K562 (cell line): ENCODE results near the gene CRABP2. TPM values are rescaled to one million over a fixed set of nuclear protein-coding genes. Genes with fewer than 3 reads are reported as not detected.

Source experiments
- CTCF ChIP-seq, 3 experiments: IDR thresholded peaks in 2 of 3; conservative IDR thresholded peaks in 1 of 3; 2 replicates each; pipeline ENCODE4 v1.5.1; 2011 to 2012; ENCODE audit warnings: low read length in 3 of 3, mild to moderate bottlenecking in 3 of 3, control low read depth in 2 of 3, improper control_type of control experiment in 1 of 3, inconsistent platforms in 1 of 3, low read depth in 1 of 3, mixed read lengths in 1 of 3, moderate library complexity in 1 of 3; ENCODE audit not compliant: insufficient read depth in 2 of 3
- EP400 ChIP-seq: fragments of 450-650 bp; IDR thresholded peaks from 2 replicates; pipeline ENCODE4 v1.6.1; 2017; ENCODE audit warnings: antibody characterized with exemption, mild to moderate bottlenecking, moderate library complexity
- GABPB2 ChIP-seq: fragments of 250-450 bp; sonication (Bioruptor Pico); conservative IDR thresholded peaks from 2 replicates; pipeline ENCODE4 v1.5.1; 2021; ENCODE audit warnings: mild to moderate bottlenecking
- HCFC1 ChIP-seq: IDR thresholded peaks from 2 replicates; pipeline ENCODE4 v1.6.1; 2012; ENCODE audit warnings: low read depth, low read length, improper control_type of control experiment
- HDAC6 ChIP-seq: IDR thresholded peaks from 2 replicates; pipeline ENCODE4 v1.6.1; 2012; ENCODE audit warnings: low read depth, mild to moderate bottlenecking, control low read depth, inconsistent platforms, low read length, moderate library complexity
- IRF9 ChIP-seq: fragments of 450-650 bp; IDR thresholded peaks from 2 replicates; pipeline ENCODE4 v1.6.1; 2016; ENCODE audit warnings: missing biosample characterization, missing genetic modification characterization
- KAT2B ChIP-seq: IDR thresholded peaks from one replicate; pipeline ENCODE4 v1.6.1; 2012; ENCODE audit warnings: low read depth, mild to moderate bottlenecking, control low read depth, inconsistent platforms, low read length, moderate library complexity
- MYNN ChIP-seq, 2 experiments: sonication (generic); formaldehyde crosslinking in 1 of 2; IDR thresholded peaks; 2 replicates each; pipeline versions ENCODE4 v1.5.0 to v1.6.1; 2016 to 2020; ENCODE audit warnings: antibody characterized with exemption in 1 of 2, missing genetic modification reagents in 1 of 2
- NBN ChIP-seq: fragments of 450-650 bp; IDR thresholded peaks from 2 replicates; pipeline ENCODE4 v1.6.1; 2016; ENCODE audit warnings: low read depth, mild to moderate bottlenecking
- NFE2L1 ChIP-seq: fragments of 450-650 bp; IDR thresholded peaks from 2 replicates; pipeline ENCODE4 v1.6.1; 2016; ENCODE audit warnings: missing genetic modification characterization, low read depth, mild to moderate bottlenecking, missing compliant biosample characterization, moderate library complexity, borderline replicate concordance
- NFIC ChIP-seq: fragments of 450-650 bp; IDR thresholded peaks from 2 replicates; pipeline ENCODE4 v1.6.1; 2017; ENCODE audit warnings: mild to moderate bottlenecking, inconsistent platforms
- NR3C1 ChIP-seq: sonication (generic); formaldehyde crosslinking; IDR thresholded peaks from 2 replicates; pipeline ENCODE4 v1.8.1; 2022; ENCODE audit warnings: missing genetic modification reagents
- SRSF3 ChIP-seq: fragments of 200-400 bp; formaldehyde crosslinking; IDR thresholded peaks from 2 replicates; pipeline ENCODE4 v1.6.1; 2016; ENCODE audit warnings: mild to moderate bottlenecking, low read length, moderate library complexity; ENCODE audit not compliant: insufficient read depth
- UBTF ChIP-seq, 2 experiments: IDR thresholded peaks; 2 replicates each; pipeline ENCODE4 v1.6.1; 2012; ENCODE audit warnings: improper control_type of control experiment in 2 of 2, low read depth in 2 of 2, low read length in 2 of 2, borderline replicate concordance in 1 of 2
- ZFP91 ChIP-seq: sonication (generic); formaldehyde crosslinking; IDR thresholded peaks from 2 replicates; pipeline ENCODE4 v1.8.0; 2022; ENCODE audit warnings: mild to moderate bottlenecking, missing genetic modification reagents
- ZNF253 ChIP-seq: fragments of 250-450 bp; sonication (Bioruptor Pico); conservative IDR thresholded peaks from 2 replicates; pipeline ENCODE4 v1.6.1; 2021; ENCODE audit warnings: mild to moderate bottlenecking
- ZNF277 ChIP-seq: fragments of 250-450 bp; sonication (Bioruptor Pico); IDR thresholded peaks from 2 replicates; pipeline ENCODE4 v1.8.0; 2022; ENCODE audit warnings: inconsistent platforms, mild to moderate bottlenecking, moderate library complexity, borderline replicate concordance
- ZNF551 ChIP-seq: fragments of 250-450 bp; sonication (Bioruptor Pico); IDR thresholded peaks from 2 replicates; pipeline ENCODE4 v1.5.0; 2021; ENCODE audit warnings: mild to moderate bottlenecking, moderate library complexity
- ZNF785 ChIP-seq: fragments of 250-450 bp; sonication (Bioruptor Pico); IDR thresholded peaks from 2 replicates; pipeline ENCODE4 v1.4.0; 2020; ENCODE audit warnings: mild to moderate bottlenecking
- polyA plus RNA-seq, 8 experiments: library from polyadenylated mRNA; depleted of rRNA in 4 of 8; stranded (reverse) in 5 of 8; unstranded in 3 of 8; fragments of >200 nt; fragmentation: Nextera tagmentation in 2 of 8; fragmentation: Illumina TruSeq in 1 of 8; extraction: Ambion mirVana in 2 of 8; extraction: Trizol in 1 of 8; gene quantifications; 2 replicates each; pipeline versions ENCODE4 v1.2.1 to v1.2.3, GENCODE V29; 2011 to 2014; ENCODE audit warnings: inconsistent platforms in 1 of 8, missing spikeins in 1 of 8
- total RNA-seq, 7 experiments: library from RNA; depleted of rRNA in 6 of 7; stranded (reverse); fragments of >200 nt in 6 of 7; fragmentation: Illumina TruSeq in 2 of 7; extraction: Trizol in 2 of 7; gene quantifications; 2 replicates each; pipeline versions ENCODE4 v1.2.1 to v1.2.3, GENCODE V29; 2011 to 2021; ENCODE audit warnings: low replicate concordance in 1 of 7

Gene CRABP2
- total and polyA plus RNA-seq, 9 of the 15 experiments (the other 6 are each of a cell fraction or from before 2014, with no cell fraction given): 0.30 to 2.5 (median 0.82) TPM

GRCh38 chr1:156728599-156729462, 23.4 kb upstream of the CRABP2 start, which contains the start of gene ISG20L2 (continued):
- 0 out of 6 replicates have a peak, but pooled peaks of 1 of the 3 experiments have one; percentile 9 for TF ChIP-seq CTCF (IDR thresholded peaks at IDR 0.05 in 2 of 3, conservative IDR thresholded peaks at IDR 0.05 in 1 of 3; ENCODE audit: insufficient read depth in 2 of 3, low read depth in 1 of 3, low read length in 3 of 3)
- no peak for TF ChIP-seq SRSF3
- peak; percentile 97 for TF ChIP-seq NBN
- TF ChIP-seq ZNF253: no peak
- no peak for TF ChIP-seq ZNF785 (CRISPR knock-in tag)
- TF ChIP-seq KAT2B: no peak
- TF ChIP-seq MYNN (IDR thresholded peaks at IDR 0.05): no peak
- TF ChIP-seq MYNN (CRISPR knock-in tag; IDR thresholded peaks at IDR 0.05): no peak
- no peak for TF ChIP-seq ZNF551 (CRISPR knock-in tag)
- no peak for TF ChIP-seq UBTF (IDR thresholded peaks at IDR 0.05; ENCODE audit: borderline replicate concordance in 1 of 2, low read depth in 2 of 2, low read length in 2 of 2)
- TF ChIP-seq ZFP91: no peak
- TF ChIP-seq ZNF277 (CRISPR knock-in tag): no peak
- TF ChIP-seq HDAC6: no peak
- peak; percentile 80 for TF ChIP-seq NFIC
- no peak for TF ChIP-seq NR3C1 (CRISPR knock-in tag)
- peak; percentile 76 for TF ChIP-seq HCFC1
- TF ChIP-seq GABPB2 (CRISPR knock-in tag): no peak
- TF ChIP-seq NFE2L1 (tag): no peak
- TF ChIP-seq EP400: peak; percentile 88
- TF ChIP-seq IRF9 (tag): no peak
